Measurements from ENCODE around the gene NCAM2.

NCAM2 gene

DNA sequence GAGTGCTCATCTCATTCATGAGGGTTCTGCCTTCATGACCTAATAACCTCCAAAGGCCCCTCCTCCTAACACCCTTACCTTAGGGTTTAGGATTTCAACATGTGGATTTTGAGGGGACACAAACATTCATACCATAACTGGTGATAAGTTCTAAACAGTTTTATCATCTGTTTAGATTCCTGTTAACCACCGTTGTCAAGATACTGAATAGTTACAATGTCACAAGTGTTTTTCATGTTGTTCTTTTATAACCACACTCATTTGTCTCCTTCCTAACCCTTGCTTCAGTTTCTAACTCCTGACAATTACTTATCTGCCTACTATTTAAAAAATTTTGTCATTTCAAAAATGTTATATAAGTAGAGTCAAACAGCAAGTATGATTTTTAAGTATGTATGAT, 86.0 kb downstream of the NCAM2 start:
- no peak for TF ChIP-seq NFIC (IDR thresholded peaks at IDR 0.05)
- no peak for TF ChIP-seq YY1 (IDR thresholded peaks at IDR 0.05; ENCODE audit: low read depth)
- no peak for TF ChIP-seq FOXM1 (IDR thresholded peaks at IDR 0.05; ENCODE audit: borderline replicate concordance, low read depth)
- no peak for TF ChIP-seq CEBPB (IDR thresholded peaks at IDR 0.05)
- no peak for TF ChIP-seq TCF12 (IDR thresholded peaks at IDR 0.05; ENCODE audit: low read depth)
- TF ChIP-seq TEAD4 (IDR thresholded peaks at IDR 0.05) = no peak
- no peak for TF ChIP-seq CREB1 (IDR thresholded peaks at IDR 0.05; ENCODE audit: low read depth)
- TF ChIP-seq, protein P1, sequence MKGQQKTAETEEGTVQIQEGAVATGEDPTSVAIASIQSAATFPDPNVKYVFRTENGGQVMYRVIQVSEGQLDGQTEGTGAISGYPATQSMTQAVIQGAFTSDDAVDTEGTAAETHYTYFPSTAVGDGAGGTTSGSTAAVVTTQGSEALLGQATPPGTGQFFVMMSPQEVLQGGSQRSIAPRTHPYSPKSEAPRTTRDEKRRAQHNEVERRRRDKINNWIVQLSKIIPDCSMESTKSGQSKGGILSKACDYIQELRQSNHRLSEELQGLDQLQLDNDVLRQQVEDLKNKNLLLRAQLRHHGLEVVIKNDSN (IDR thresholded peaks at IDR 0.05) = no peak
- TF ChIP-seq EGR1 (IDR thresholded peaks at IDR 0.05) = no peak
- no peak for TF ChIP-seq TAF1 (IDR thresholded peaks at IDR 0.05; ENCODE audit: low read depth)
- no peak for TF ChIP-seq RAD21 (IDR thresholded peaks at IDR 0.05; ENCODE audit: low read depth)
- no peak for TF ChIP-seq ZBTB7A (IDR thresholded peaks at IDR 0.05; ENCODE audit: low read depth)
- TF ChIP-seq MAX (IDR thresholded peaks at IDR 0.05) = no peak
- no peak for TF ChIP-seq EP300 (IDR thresholded peaks at IDR 0.05; ENCODE audit: borderline replicate concordance)
- TF ChIP-seq REST (IDR thresholded peaks at IDR 0.05; ENCODE audit: low read depth) = no peak

DNA sequence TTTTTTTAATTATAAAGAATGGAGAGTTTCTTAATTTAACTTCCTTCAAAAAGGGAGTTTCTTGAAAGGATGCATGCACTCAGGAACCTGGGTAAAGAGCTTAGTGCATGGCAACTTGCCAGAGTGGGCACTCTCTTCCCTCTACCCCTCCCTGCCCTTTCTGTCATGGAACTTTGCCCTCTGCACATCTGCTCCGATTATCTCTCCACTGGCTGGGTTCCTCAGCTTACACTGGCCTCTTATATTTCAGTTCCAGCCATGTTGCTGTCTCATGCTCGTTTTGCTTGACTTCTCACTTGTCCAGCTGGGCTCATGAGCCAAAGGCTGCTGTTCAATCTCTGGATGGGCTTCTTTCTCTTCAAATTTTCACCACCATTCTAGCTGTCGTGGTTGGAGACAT, 87.0 kb downstream of the NCAM2 start:
- TF ChIP-seq FOXM1 (IDR thresholded peaks at IDR 0.05; ENCODE audit: borderline replicate concordance, low read depth) (no peak), TCF12 (IDR thresholded peaks at IDR 0.05; ENCODE audit: low read depth) (no peak), TAF1 (IDR thresholded peaks at IDR 0.05; ENCODE audit: low read depth) (no peak), CREB1 (IDR thresholded peaks at IDR 0.05; ENCODE audit: low read depth) (no peak), EGR1 (IDR thresholded peaks at IDR 0.05) (no peak), RAD21 (IDR thresholded peaks at IDR 0.05; ENCODE audit: low read depth) (no peak), CEBPB (IDR thresholded peaks at IDR 0.05) (no peak), ZBTB7A (IDR thresholded peaks at IDR 0.05; ENCODE audit: low read depth) (no peak), MAX (IDR thresholded peaks at IDR 0.05) (no peak), YY1 (IDR thresholded peaks at IDR 0.05; ENCODE audit: low read depth) (no peak), NFIC (IDR thresholded peaks at IDR 0.05) (no peak), TEAD4 (IDR thresholded peaks at IDR 0.05) (no peak)

GRCh38 chr21:21096956-21097355, 98.7 kb downstream of the NCAM2 start:
- no peak for TF ChIP-seq FOXM1 (IDR thresholded peaks at IDR 0.05; ENCODE audit: borderline replicate concordance, low read depth)

DNA sequence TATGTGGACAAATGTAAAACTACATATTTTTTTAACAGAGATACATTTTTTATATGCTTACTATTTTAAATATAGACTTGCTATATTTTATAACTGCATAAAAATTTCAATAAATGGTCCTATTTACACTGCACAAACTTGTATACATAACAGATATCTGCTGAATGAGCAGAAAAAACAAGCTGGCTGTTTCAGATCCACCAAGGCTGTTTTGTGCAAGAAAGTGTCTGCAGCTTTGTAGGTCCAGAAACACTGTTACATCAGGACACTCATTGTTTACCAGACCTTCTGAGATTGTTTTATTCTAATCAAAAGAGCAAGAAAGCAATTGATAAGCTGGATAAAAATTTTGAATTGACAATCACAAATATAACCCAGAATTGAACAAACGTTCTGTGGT, 99.3 kb downstream of the NCAM2 start:
- no peak for TF ChIP-seq YY1 (IDR thresholded peaks at IDR 0.05; ENCODE audit: low read depth)
- no peak for TF ChIP-seq CEBPB (IDR thresholded peaks at IDR 0.05)

GRCh38 chr21:21101911-21102310, 103.7 kb downstream of the NCAM2 start:
- TF ChIP-seq YY1 (IDR thresholded peaks at IDR 0.05; ENCODE audit: low read depth) (no peak), RAD21 (IDR thresholded peaks at IDR 0.05; ENCODE audit: low read depth) (peak; percentile 36), MAX (IDR thresholded peaks at IDR 0.05) (no peak), CREB1 (IDR thresholded peaks at IDR 0.05; ENCODE audit: low read depth) (no peak)

DNA sequence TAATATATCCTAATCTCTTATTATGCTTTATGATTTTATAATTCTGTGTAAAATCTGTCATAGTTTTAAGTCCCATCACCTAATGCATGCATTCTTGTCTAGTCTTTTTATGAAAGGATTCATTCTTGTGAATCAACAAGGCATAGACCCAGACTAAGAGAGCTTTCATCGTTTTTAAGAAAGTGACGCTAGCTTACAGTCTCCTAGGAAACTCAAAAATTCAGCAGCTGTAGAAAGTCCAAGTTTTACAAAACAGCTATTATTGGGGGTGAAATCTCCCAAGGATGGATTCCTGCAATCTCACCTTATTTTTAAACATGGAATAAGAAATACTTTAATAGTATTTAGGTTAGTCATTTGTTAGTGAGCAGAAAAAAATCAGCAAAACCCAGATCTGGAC, 104.7 kb downstream of the NCAM2 start:
- TF ChIP-seq NFIC (IDR thresholded peaks at IDR 0.05) = no peak
- no peak for TF ChIP-seq TEAD4 (IDR thresholded peaks at IDR 0.05)
- TF ChIP-seq, protein P1 (IDR thresholded peaks at IDR 0.05) = no peak
- TF ChIP-seq EGR1 (IDR thresholded peaks at IDR 0.05) = no peak
- TF ChIP-seq YY1 (IDR thresholded peaks at IDR 0.05; ENCODE audit: low read depth) = no peak
- no peak for TF ChIP-seq TAF1 (IDR thresholded peaks at IDR 0.05; ENCODE audit: low read depth)

GRCh38 chr21:21103692-21104091, 105.5 kb downstream of the NCAM2 start:
- TF ChIP-seq EGR1 (IDR thresholded peaks at IDR 0.05) = no peak
- no peak for TF ChIP-seq ZBTB7A (IDR thresholded peaks at IDR 0.05; ENCODE audit: low read depth)
- TF ChIP-seq CREB1 (IDR thresholded peaks at IDR 0.05; ENCODE audit: low read depth) = no peak
- TF ChIP-seq YY1 (IDR thresholded peaks at IDR 0.05; ENCODE audit: low read depth) = no peak
- no peak for TF ChIP-seq REST (IDR thresholded peaks at IDR 0.05; ENCODE audit: low read depth)
- TF ChIP-seq TCF12 (IDR thresholded peaks at IDR 0.05; ENCODE audit: low read depth) = no peak
- TF ChIP-seq FOXM1 (IDR thresholded peaks at IDR 0.05; ENCODE audit: borderline replicate concordance, low read depth) = no peak
- TF ChIP-seq CEBPB (IDR thresholded peaks at IDR 0.05) = no peak
- no peak for TF ChIP-seq MAX (IDR thresholded peaks at IDR 0.05)
- TF ChIP-seq, protein P1 (IDR thresholded peaks at IDR 0.05) = no peak
- no peak for TF ChIP-seq TAF1 (IDR thresholded peaks at IDR 0.05; ENCODE audit: low read depth)
- no peak for TF ChIP-seq TEAD4 (IDR thresholded peaks at IDR 0.05)
- no peak for TF ChIP-seq EP300 (IDR thresholded peaks at IDR 0.05; ENCODE audit: borderline replicate concordance)
